Measurements from ENCODE around the gene IP6K1.
"Not testable (repeated sequence)": the region's sequence is repeated elsewhere in the genome, so short reads cannot be mapped to it uniquely, and the experiment has no call there.

Gene IP6K1

GRCh38 chr3:49685103-49685502 is 101.2 kb downstream of the IP6K1 start:
- H3K9me3 ChIP-seq (ENCODE audit: control insufficient read depth, low read length); H3K4me3 ChIP-seq (ENCODE audit: extremely low read depth, insufficient read depth, low read length, poor library complexity, severe bottlenecking); H3K4me1 ChIP-seq (ENCODE audit: control insufficient read depth, insufficient read depth, low read length, poor library complexity, severe bottlenecking); H3K27ac ChIP-seq (ENCODE audit: low read depth, low read length, severe bottlenecking): not testable (repeated sequence)
- 94 to 100% methylated on average over 1 to 2 of the region's 10 CpGs for WGBS, 2 experiments (ENCODE audit: insufficient coverage in 2 of 2)
- H3K36me3 ChIP-seq (ENCODE audit: control insufficient read depth, insufficient read depth, low read length): peaks cover 38% of the 10 kb centered on the region

- H3K4me1 ChIP-seq (ENCODE audit: control insufficient read depth, insufficient read depth, low read length, poor library complexity, severe bottlenecking); H3K9me3 ChIP-seq (ENCODE audit: control insufficient read depth, low read length); H3K27ac ChIP-seq (ENCODE audit: low read depth, low read length, severe bottlenecking); H3K4me3 ChIP-seq (ENCODE audit: extremely low read depth, insufficient read depth, low read length, poor library complexity, severe bottlenecking): not testable (repeated sequence)
- H3K36me3 ChIP-seq (ENCODE audit: control insufficient read depth, insufficient read depth, low read length): peaks cover 44% of the 10 kb centered on the region
- 80 to 100% methylated on average over 1 of the region's 2 CpGs for WGBS, 2 experiments (ENCODE audit: insufficient coverage in 2 of 2)
Observed at GRCh38 chr3:49684453-49684852, 101.9 kb downstream of the IP6K1 start.

- H3K4me1 ChIP-seq (ENCODE audit: control insufficient read depth, insufficient read depth, low read length, poor library complexity, severe bottlenecking): no peaks in the 10 kb centered on the region
- H3K27ac ChIP-seq (ENCODE audit: low read depth, low read length, severe bottlenecking): no peak overlapping the region
- peaks cover 57% of the 10 kb centered on the region for H3K36me3 ChIP-seq (ENCODE audit: control insufficient read depth, insufficient read depth, low read length)
- 98 to 100% methylated on average over 2 to 5 of the region's 6 CpGs for WGBS, 2 experiments (ENCODE audit: insufficient coverage in 2 of 2)
- no peak overlapping the region for H3K4me3 ChIP-seq (ENCODE audit: extremely low read depth, insufficient read depth, low read length, poor library complexity, severe bottlenecking)
- no peaks in the 10 kb centered on the region for H3K9me3 ChIP-seq (ENCODE audit: control insufficient read depth, low read length)
Observed at GRCh38 chr3:49683162-49683561, 103.2 kb downstream of the IP6K1 start.

- H3K9me3 ChIP-seq (ENCODE audit: control insufficient read depth, low read length): no peaks in the 10 kb centered on the region
- H3K27ac ChIP-seq (ENCODE audit: low read depth, low read length, severe bottlenecking): no peak overlapping the region
- no peaks in the 10 kb centered on the region for H3K4me1 ChIP-seq (ENCODE audit: control insufficient read depth, insufficient read depth, low read length, poor library complexity, severe bottlenecking)
- peaks cover 73% of the 10 kb centered on the region for H3K36me3 ChIP-seq (ENCODE audit: control insufficient read depth, insufficient read depth, low read length)
- WGBS, 2 experiments (ENCODE audit: insufficient coverage in 2 of 2): 90 to 100% methylated on average over 3 to 4 of the region's 4 CpGs
- H3K4me3 ChIP-seq (ENCODE audit: extremely low read depth, insufficient read depth, low read length, poor library complexity, severe bottlenecking): no peak overlapping the region
Observed at GRCh38 chr3:49681543-49681942, 104.8 kb downstream of the IP6K1 start.

- Histone ChIP-seq H3K36me3 (ENCODE audit: control insufficient read depth, insufficient read depth, low read length) (peaks cover 77% of the 10 kb centered on the region), H3K9me3 (ENCODE audit: control insufficient read depth, low read length) (no peaks in the 10 kb centered on the region), H3K27ac (ENCODE audit: low read depth, low read length, severe bottlenecking) (no peak overlapping the region), H3K4me3 (ENCODE audit: extremely low read depth, insufficient read depth, low read length, poor library complexity, severe bottlenecking) (no peak overlapping the region), H3K4me1 (ENCODE audit: control insufficient read depth, insufficient read depth, low read length, poor library complexity, severe bottlenecking) (no peaks in the 10 kb centered on the region)
- WGBS, 2 experiments (ENCODE audit: insufficient coverage in 2 of 2): 100% methylated on average over 1 of the region's 2 CpGs
Observed at GRCh38 chr3:49681232-49681522, 105.2 kb downstream of the IP6K1 start.

GRCh38 chr3:49680493-49681231 is 105.7 kb downstream of the IP6K1 start:
- WGBS, 2 experiments (ENCODE audit: insufficient coverage in 2 of 2): 91 to 99% methylated on average over 5 to 7 of the region's 7 CpGs
- Histone ChIP-seq H3K9me3 (ENCODE audit: control insufficient read depth, low read length) (no peaks in the 10 kb centered on the region), H3K4me1 (ENCODE audit: control insufficient read depth, insufficient read depth, low read length, poor library complexity, severe bottlenecking) (no peaks in the 10 kb centered on the region), H3K27ac (ENCODE audit: low read depth, low read length, severe bottlenecking) (no peak overlapping the region), H3K4me3 (ENCODE audit: extremely low read depth, insufficient read depth, low read length, poor library complexity, severe bottlenecking) (no peak overlapping the region), H3K36me3 (ENCODE audit: control insufficient read depth, insufficient read depth, low read length) (peaks cover 82% of the 10 kb centered on the region)

GRCh38 chr3:49675912-49676311 is 110.4 kb downstream of the IP6K1 start:
- no peak overlapping the region for H3K27ac ChIP-seq (ENCODE audit: low read depth, low read length, severe bottlenecking)
- no peaks in the 10 kb centered on the region for H3K4me1 ChIP-seq (ENCODE audit: control insufficient read depth, insufficient read depth, low read length, poor library complexity, severe bottlenecking)
- peaks cover 57% of the 10 kb centered on the region for H3K36me3 ChIP-seq (ENCODE audit: control insufficient read depth, insufficient read depth, low read length)
- H3K4me3 ChIP-seq (ENCODE audit: extremely low read depth, insufficient read depth, low read length, poor library complexity, severe bottlenecking): no peak overlapping the region
- H3K9me3 ChIP-seq (ENCODE audit: control insufficient read depth, low read length): no peaks in the 10 kb centered on the region
- WGBS, 2 experiments (ENCODE audit: insufficient coverage in 2 of 2): 98 to 100% methylated on average over 10 to 11 of the region's 11 CpGs

GRCh38 chr3:49674497-49674983 is 111.8 kb downstream of the IP6K1 start:
- 0 to 2% methylated on average over 18 to 19 of the region's 34 CpGs for WGBS, 2 experiments (ENCODE audit: insufficient coverage in 2 of 2)
- Histone ChIP-seq H3K4me1 (ENCODE audit: control insufficient read depth, insufficient read depth, low read length, poor library complexity, severe bottlenecking) (no peaks in the 10 kb centered on the region), H3K9me3 (ENCODE audit: control insufficient read depth, low read length) (no peaks in the 10 kb centered on the region), H3K4me3 (ENCODE audit: extremely low read depth, insufficient read depth, low read length, poor library complexity, severe bottlenecking) (peak overlapping the region; percentile 63), H3K36me3 (ENCODE audit: control insufficient read depth, insufficient read depth, low read length) (peaks cover 43% of the 10 kb centered on the region), H3K27ac (ENCODE audit: low read depth, low read length, severe bottlenecking) (peak overlapping the region; percentile 96)
